Progenitor cell of endocrine pancreas (in vitro differentiated cells): Measurements from ENCODE around the gene KRT34. TPM values are rescaled to one million over a fixed set of nuclear protein-coding genes. Genes with fewer than 3 reads are reported as not detected.

Experiments used
- DNase-seq: peaks from one replicate; pipeline ENCODE4 v3.0.0; 2021; ENCODE audit warnings: low spot score; ENCODE audit not compliant: unreplicated experiment
- H3K27ac Mint-ChIP-seq: 2 replicates; pipeline ENCODE4 v1.8.0; 2021; ENCODE audit warnings: mild to moderate bottlenecking, moderate library complexity, mixed read lengths
- H3K27me3 Mint-ChIP-seq: 2 replicates; pipeline ENCODE4 v1.8.0; 2021; ENCODE audit warnings: mixed read lengths
- H3K36me3 Mint-ChIP-seq: 2 replicates; pipeline ENCODE4 v1.8.0; 2022; ENCODE audit warnings: mixed read lengths; ENCODE audit not compliant: insufficient read depth
- H3K4me1 Mint-ChIP-seq: 2 replicates; pipeline ENCODE4 v1.8.0; 2021; ENCODE audit warnings: low read depth, mixed read lengths
- H3K4me3 Mint-ChIP-seq: 2 replicates; pipeline ENCODE4 v1.8.0; 2021; ENCODE audit warnings: low read depth, mild to moderate bottlenecking, moderate library complexity, mixed read lengths
- H3K9me3 Mint-ChIP-seq: 2 replicates; pipeline ENCODE4 v1.8.0; 2021; ENCODE audit warnings: low read depth, mixed read lengths
- CTCF ChIP-seq: fragments of 200-600 bp; sonication (generic); IDR thresholded peaks from one replicate; pipeline ENCODE4 v1.5.0; 2021; ENCODE audit warnings: antibody characterized with exemption, mild to moderate bottlenecking; ENCODE audit not compliant: unreplicated experiment
- total RNA-seq: library from RNA; stranded (reverse); gene quantifications from 2 replicates; pipeline ENCODE4 v1.2.1, GENCODE V29; 2021

Gene KRT34
- total RNA-seq, 1 donor from 2014 or later: not detected

DNA sequence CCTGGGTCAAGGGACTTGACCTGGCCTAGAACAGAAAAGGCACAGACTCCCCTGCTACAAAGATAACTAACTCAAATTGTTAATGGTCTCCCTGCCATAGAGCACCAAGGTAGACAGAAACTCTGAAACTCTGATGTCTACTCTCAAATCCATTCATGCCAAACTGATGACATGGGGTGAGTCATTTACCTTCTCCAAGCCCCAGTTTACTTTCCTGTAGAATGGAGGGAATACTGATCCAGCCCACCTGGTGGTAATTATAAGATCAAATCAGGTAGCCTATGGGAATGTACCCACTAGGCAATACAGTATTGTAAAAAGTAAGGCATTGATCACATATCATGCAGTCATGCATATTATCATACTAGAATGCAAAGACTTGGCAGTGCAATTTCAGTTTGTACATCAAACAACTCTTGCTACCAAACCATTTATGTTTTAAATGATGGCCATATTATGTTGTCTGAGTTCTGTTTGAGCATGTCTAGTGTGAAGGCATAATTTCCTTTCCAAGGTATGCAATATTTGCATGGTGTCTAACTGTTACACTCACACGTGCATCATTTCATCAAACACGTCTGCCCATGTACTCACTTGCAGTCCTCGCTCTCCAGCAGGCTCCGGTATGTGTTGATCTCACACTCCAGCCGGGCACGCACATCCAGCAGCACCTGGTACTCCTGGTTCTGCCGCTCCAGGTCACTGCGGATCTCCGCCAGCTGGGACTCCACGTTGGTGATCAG is 12.3 kb upstream of the KRT34 start:
- no peak overlapping the region for H3K4me3 Mint-ChIP-seq
- no peak overlapping the region for H3K27ac Mint-ChIP-seq
- no peaks in the 10 kb centered on the region for H3K36me3 Mint-ChIP-seq
- peaks cover 6% of the 10 kb centered on the region for H3K27me3 Mint-ChIP-seq
- no peak for TF ChIP-seq CTCF
- DNase-seq: no peak
- H3K4me1 Mint-ChIP-seq: peaks cover 1% of the 10 kb centered on the region
- H3K9me3 Mint-ChIP-seq: no peaks in the 10 kb centered on the region

DNA sequence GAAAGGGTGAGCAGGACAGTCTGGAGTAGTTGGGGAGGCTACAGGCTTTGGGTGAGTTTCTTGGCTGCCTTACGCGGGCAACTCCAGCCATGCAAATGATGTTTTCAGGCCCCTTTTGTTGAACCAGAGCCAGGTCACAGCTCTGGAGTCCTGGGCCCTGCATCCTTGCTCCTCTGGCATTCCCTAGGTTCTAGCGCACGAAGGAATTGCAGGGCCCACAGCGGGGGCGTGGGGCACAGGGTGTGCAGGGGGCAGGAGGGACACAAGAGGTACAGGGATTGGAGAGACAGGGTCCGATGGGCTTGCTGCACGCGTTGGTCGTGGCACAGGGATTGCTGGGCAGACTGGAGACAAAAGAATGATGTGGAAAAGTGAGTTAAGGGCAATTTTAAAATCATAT is 11.7 kb upstream of the KRT34 start:
- no peak for TF ChIP-seq CTCF
- no peak for DNase-seq
- Mint-ChIP-seq H3K36me3 (no peaks in the 10 kb centered on the region), H3K4me3 (no peak overlapping the region), H3K27me3 (peaks cover 6% of the 10 kb centered on the region), H3K4me1 (peaks cover 1% of the 10 kb centered on the region), H3K9me3 (no peaks in the 10 kb centered on the region), H3K27ac (no peak overlapping the region)

- no peak for TF ChIP-seq CTCF
Measured at GRCh38 chr17:41393294-41393693, 11.2 kb upstream of the KRT34 start.

DNA sequence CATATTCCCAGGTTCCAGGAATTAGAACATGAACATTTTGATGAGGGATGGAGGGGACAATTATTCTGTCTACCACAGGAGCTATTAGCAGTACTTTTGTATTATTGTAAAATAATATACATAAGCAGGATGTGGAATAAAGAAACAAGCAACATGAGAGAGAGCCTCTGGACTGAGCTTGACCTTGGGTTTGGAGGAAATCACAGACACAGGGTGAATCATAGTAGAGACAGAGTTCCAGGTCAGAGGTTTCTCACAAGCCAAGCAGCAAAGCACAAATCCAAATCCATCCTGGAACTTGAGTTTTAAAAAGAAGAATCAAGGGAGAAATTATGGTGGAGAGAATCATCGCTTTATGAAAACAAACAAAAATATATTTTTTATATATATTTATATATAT is 10.2 kb upstream of the KRT34 start:
- no peaks in the 10 kb centered on the region for H3K9me3 Mint-ChIP-seq
- H3K27ac Mint-ChIP-seq: no peak overlapping the region
- no peak overlapping the region for H3K4me3 Mint-ChIP-seq
- peaks cover 1% of the 10 kb centered on the region for H3K4me1 Mint-ChIP-seq
- peaks cover 3% of the 10 kb centered on the region for H3K27me3 Mint-ChIP-seq
- TF ChIP-seq CTCF: no peak
- DNase-seq: no peak
- no peaks in the 10 kb centered on the region for H3K36me3 Mint-ChIP-seq

More at GRCh38 chr17:41393294-41393693, 11.2 kb upstream of the KRT34 start:
- H3K27me3 Mint-ChIP-seq: peaks cover 6% of the 10 kb centered on the region
- H3K27ac Mint-ChIP-seq: no peak overlapping the region
- no peaks in the 10 kb centered on the region for H3K36me3 Mint-ChIP-seq
- no peak for DNase-seq
- H3K4me3 Mint-ChIP-seq: no peak overlapping the region
- peaks cover 1% of the 10 kb centered on the region for H3K4me1 Mint-ChIP-seq
- H3K9me3 Mint-ChIP-seq: no peaks in the 10 kb centered on the region

- H3K27ac Mint-ChIP-seq: no peak overlapping the region
- H3K27me3 Mint-ChIP-seq: peaks cover 3% of the 10 kb centered on the region
- no peaks in the 10 kb centered on the region for H3K36me3 Mint-ChIP-seq
- no peak for DNase-seq
- no peak for TF ChIP-seq CTCF
- H3K4me3 Mint-ChIP-seq: no peak overlapping the region
- peaks cover 1% of the 10 kb centered on the region for H3K4me1 Mint-ChIP-seq
- peaks cover 3% of the 10 kb centered on the region for H3K9me3 Mint-ChIP-seq
Measured at GRCh38 chr17:41391535-41391934, 9.4 kb upstream of the KRT34 start.
